WERI-Rb-1 (cell line): ENCODE data around the gene SOWAHA.

Experiments
- DNase-seq: peaks from one replicate; pipeline ENCODE4 v3.0.0-alpha.2; 2020
- H3K27ac ChIP-seq: fragments of 250-450 bp; sonication (Bioruptor Pico); 2 replicates; pipeline ENCODE4 v1.5.1; 2020; ENCODE audit warnings: mild to moderate bottlenecking, moderate library complexity
- H3K27me3 ChIP-seq: fragments of 250-450 bp; sonication (Bioruptor Pico); 2 replicates; pipeline ENCODE4 v1.5.1; 2021; ENCODE audit warnings: mild to moderate bottlenecking, low read depth, moderate library complexity; ENCODE audit not compliant: insufficient read depth, severe bottlenecking
- H3K36me3 ChIP-seq: fragments of 250-450 bp; sonication (Bioruptor Pico); 2 replicates; pipeline ENCODE4 v1.5.1; 2020; ENCODE audit warnings: mild to moderate bottlenecking, moderate library complexity
- H3K4me3 ChIP-seq: 2 replicates; pipeline ENCODE4 v1.5.1; 2011; ENCODE audit warnings: low read depth, mild to moderate bottlenecking, control low read depth, low read length
- H3K9me3 ChIP-seq: fragments of 250-450 bp; sonication (Bioruptor Pico); 2 replicates; pipeline ENCODE4 v1.5.1; 2021; ENCODE audit warnings: mild to moderate bottlenecking, moderate library complexity; ENCODE audit not compliant: severe bottlenecking
- CTCF ChIP-seq: IDR thresholded peaks from 2 replicates; pipeline ENCODE4 v1.5.1; 2011; ENCODE audit warnings: low read depth, mild to moderate bottlenecking, control low read depth, inconsistent platforms, low read length

SOWAHA gene

DNA sequence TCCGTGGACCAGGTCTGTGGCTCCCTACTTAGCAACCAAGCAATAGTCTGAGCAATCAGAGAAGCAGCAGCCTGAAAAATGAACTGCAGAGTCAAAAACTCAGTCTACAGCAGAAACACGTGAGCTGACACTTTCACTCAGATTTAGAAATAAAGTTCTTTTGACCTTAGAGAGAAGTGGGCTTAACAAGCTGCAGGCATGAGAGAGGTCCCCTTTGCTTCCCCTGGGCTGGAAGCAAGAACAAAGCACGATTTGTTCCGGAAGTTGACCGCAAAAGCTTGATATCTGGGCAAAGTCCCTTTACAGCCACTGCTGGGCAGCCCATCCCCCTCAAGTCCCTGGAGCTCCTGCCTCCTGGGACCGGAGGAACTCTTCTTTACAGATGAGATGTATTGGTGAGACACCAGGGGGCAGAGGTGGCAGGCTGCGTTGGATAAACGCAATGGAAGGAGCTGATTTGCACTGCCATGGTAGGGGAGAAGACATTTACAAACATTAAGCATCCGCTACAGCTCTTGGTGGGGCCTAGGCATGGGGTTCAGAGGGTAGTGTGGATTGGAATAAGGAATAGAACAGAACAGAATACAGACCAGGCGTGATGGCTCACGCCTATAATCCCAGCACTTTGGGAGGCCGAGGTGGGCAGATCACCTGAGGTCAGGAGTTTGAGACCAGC is 5.8 kb upstream of the SOWAHA start:
- peak; percentile 49 for TF ChIP-seq CTCF
- Histone ChIP-seq H3K27me3 (no peaks in the 10 kb centered on the region), H3K4me3 (no peak overlapping the region), H3K36me3 (no peaks in the 10 kb centered on the region), H3K9me3 (peaks cover 2% of the 10 kb centered on the region), H3K27ac (no peak overlapping the region)
- peak; percentile 56 for DNase-seq

DNA sequence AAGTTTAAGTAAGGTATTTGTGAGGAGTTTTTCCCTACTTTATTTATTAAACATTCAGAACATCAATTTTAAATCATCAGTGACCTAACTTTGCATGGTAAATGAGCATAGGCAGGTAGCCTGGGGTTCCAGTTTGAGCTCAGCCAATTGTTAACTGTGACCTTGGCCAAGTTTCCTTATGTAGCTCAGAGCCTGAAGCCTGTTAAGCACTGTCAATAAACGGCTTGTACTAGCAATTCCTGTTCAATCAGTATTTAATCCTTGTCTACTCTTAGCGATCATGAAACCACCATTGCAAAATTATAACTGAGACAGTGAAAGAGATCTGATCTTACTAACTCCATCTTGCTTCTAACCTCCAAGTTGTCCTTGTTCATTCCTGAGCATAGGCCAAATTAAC is 4.7 kb upstream of the SOWAHA start:
- no peak for TF ChIP-seq CTCF
- H3K9me3 ChIP-seq, result peaks cover 2% of the 10 kb centered on the region
- H3K27me3 ChIP-seq, result no peaks in the 10 kb centered on the region
- H3K36me3 ChIP-seq, result no peaks in the 10 kb centered on the region
- no peak overlapping the region for H3K4me3 ChIP-seq
- DNase-seq, result no peak
- H3K27ac ChIP-seq, result no peak overlapping the region

DNA sequence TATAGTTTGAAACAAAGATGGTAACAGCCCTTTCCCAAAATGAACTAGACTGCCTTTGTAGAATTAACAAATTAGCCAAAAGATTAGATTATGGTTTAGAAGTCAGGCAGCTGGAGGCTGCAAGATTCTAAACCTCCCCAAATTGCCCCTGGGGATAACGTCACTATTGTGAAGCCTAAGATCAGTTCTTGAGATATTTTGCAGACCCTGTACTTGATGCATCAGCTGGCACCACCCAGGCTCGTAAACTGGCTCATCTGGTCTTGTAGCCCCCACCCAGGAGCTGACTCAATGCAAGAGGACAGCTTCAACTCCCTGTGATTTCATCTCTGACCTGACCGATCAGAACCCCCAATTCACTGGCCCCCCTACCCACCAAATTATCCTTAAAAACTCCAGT is 4.2 kb upstream of the SOWAHA start:
- Histone ChIP-seq H3K27me3 (no peaks in the 10 kb centered on the region), H3K4me3 (no peak overlapping the region)
- no peak for TF ChIP-seq CTCF

GRCh38 chr5:132810605-132811004 is 2.5 kb upstream of the SOWAHA start:
- TF ChIP-seq CTCF, result no peak
- DNase-seq, result no peak
- no peak overlapping the region for H3K27ac ChIP-seq
- peaks cover 2% of the 10 kb centered on the region for H3K9me3 ChIP-seq
- H3K4me3 ChIP-seq, result no peak overlapping the region
- H3K27me3 ChIP-seq, result no peaks in the 10 kb centered on the region
- no peaks in the 10 kb centered on the region for H3K36me3 ChIP-seq

More for the DNA sequence above, 4.2 kb upstream of the SOWAHA start:
- no peaks in the 10 kb centered on the region for H3K36me3 ChIP-seq
- H3K27ac ChIP-seq, result no peak overlapping the region
- no peak for DNase-seq
- peaks cover 4% of the 10 kb centered on the region for H3K9me3 ChIP-seq

DNA sequence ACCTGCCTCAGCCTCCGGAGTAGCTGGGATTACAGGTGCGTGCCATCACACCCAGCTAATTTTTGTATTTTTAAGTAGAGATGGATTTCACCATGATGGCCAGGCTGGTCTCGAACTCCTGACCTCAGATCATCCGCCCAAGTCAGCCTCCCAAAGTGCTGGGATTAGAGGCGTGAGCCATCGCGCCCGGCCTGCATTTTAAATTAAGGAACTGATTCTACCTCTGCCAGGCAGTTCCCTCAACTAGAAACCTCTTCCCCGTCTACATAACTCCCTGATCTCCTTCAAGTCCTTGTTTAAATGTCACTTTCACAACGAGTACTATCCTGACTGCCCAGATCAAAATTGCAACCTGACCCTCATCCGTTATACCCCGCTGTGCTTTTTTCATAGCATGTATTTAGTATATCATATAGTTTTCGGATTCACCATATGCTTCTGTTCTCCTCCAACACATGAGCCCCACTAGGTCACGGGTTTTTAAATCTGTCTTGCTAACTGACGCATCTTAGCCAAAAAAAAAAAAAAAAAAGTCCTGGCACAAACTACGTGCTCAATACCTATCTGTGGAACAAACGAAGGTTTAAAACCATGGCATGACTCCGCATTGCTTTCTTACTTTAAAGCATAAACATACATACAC is 858 bp upstream of the SOWAHA start:
- peaks cover 2% of the 10 kb centered on the region for H3K9me3 ChIP-seq
- DNase-seq, result no peak

More for the DNA sequence above, 858 bp upstream of the SOWAHA start:
- Histone ChIP-seq H3K36me3 (no peaks in the 10 kb centered on the region), H3K4me3 (peak overlapping the region; percentile 54), H3K27me3 (no peaks in the 10 kb centered on the region), H3K27ac (no peak overlapping the region)
- no peak for TF ChIP-seq CTCF
